Measurements from ENCODE around the gene NADK. TPM values are rescaled to one million over a fixed set of nuclear protein-coding genes. Genes with fewer than 3 reads are reported as not detected.
"Not testable (repeated sequence)": the region's sequence is repeated elsewhere in the genome, so short reads cannot be mapped to it uniquely, and the experiment has no call there.

The NADK gene
- total RNA-seq, 1 donor from 2014 or later, result 66.0 TPM

DNA sequence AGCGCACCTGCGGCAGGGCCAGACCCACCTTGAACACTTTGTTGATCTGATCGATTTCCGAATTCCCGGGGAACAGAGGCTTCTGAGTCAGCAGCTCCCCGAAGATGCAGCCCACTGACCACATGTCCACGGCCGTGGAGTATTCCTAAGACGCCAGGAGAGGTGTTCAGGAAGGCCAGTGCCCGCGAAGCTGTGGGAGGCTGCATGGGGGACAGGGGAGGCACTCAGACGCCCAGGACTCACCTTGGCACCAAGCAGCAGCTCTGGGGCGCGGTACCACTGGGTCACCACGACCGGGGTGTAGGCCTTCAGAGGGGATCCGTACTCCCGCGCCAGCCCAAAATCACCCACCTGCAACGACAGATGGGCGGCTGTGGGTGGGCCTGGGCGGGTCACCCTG is 74.5 kb downstream of the NADK start:
- H3K27ac Mint-ChIP-seq (ENCODE audit: unreplicated experiment), result no peak overlapping the region
- H3K4me3 Mint-ChIP-seq (ENCODE audit: unreplicated experiment), result no peak overlapping the region
- H3K36me3 Mint-ChIP-seq (ENCODE audit: unreplicated experiment), result no peaks in the 10 kb centered on the region
- H3K9me3 Mint-ChIP-seq (ENCODE audit: unreplicated experiment), result peaks cover 1% of the 10 kb centered on the region
- TF ChIP-seq, protein P1, sequence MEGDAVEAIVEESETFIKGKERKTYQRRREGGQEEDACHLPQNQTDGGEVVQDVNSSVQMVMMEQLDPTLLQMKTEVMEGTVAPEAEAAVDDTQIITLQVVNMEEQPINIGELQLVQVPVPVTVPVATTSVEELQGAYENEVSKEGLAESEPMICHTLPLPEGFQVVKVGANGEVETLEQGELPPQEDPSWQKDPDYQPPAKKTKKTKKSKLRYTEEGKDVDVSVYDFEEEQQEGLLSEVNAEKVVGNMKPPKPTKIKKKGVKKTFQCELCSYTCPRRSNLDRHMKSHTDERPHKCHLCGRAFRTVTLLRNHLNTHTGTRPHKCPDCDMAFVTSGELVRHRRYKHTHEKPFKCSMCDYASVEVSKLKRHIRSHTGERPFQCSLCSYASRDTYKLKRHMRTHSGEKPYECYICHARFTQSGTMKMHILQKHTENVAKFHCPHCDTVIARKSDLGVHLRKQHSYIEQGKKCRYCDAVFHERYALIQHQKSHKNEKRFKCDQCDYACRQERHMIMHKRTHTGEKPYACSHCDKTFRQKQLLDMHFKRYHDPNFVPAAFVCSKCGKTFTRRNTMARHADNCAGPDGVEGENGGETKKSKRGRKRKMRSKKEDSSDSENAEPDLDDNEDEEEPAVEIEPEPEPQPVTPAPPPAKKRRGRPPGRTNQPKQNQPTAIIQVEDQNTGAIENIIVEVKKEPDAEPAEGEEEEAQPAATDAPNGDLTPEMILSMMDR (IDR thresholded peaks at IDR 0.05; ENCODE audit: partially characterized antibody, unreplicated experiment), result no peak
- no peaks in the 10 kb centered on the region for H3K4me1 Mint-ChIP-seq (ENCODE audit: low read depth, unreplicated experiment)
- DNase-seq, result no peak
- no peaks in the 10 kb centered on the region for H3K27me3 Mint-ChIP-seq (ENCODE audit: unreplicated experiment)

GRCh38 chr1:1702506-1702905 is 75.8 kb downstream of the NADK start:
- H3K4me1 Mint-ChIP-seq (ENCODE audit: low read depth, unreplicated experiment); H3K27me3 Mint-ChIP-seq (ENCODE audit: unreplicated experiment); H3K4me3 Mint-ChIP-seq (ENCODE audit: unreplicated experiment); H3K27ac Mint-ChIP-seq (ENCODE audit: unreplicated experiment); H3K9me3 Mint-ChIP-seq (ENCODE audit: unreplicated experiment); DNase-seq; H3K36me3 Mint-ChIP-seq (ENCODE audit: unreplicated experiment): not testable (repeated sequence)

Other genes with a start within 250 kb of the NADK start
- gene TMEM240, start 237.8 kb downstream of the NADK start, total RNA-seq (ENCODE audit: unreplicated experiment), result 24.4 TPM
- gene SSU72, start 203.6 kb downstream of the NADK start, total RNA-seq (ENCODE audit: unreplicated experiment), result 123 TPM
- gene FNDC10, start 178.3 kb downstream of the NADK start, total RNA-seq (ENCODE audit: unreplicated experiment), result 11.9 TPM
- gene MIB2, start 163.0 kb downstream of the NADK start, total RNA-seq (ENCODE audit: unreplicated experiment), result 77.7 TPM
- gene MMP23B, start 146.3 kb downstream of the NADK start, total RNA-seq (ENCODE audit: unreplicated experiment), result 162 TPM
- gene CDK11B, start 119.5 kb downstream of the NADK start, total RNA-seq (ENCODE audit: unreplicated experiment), result 32.7 TPM
- gene SLC35E2B, start 85.7 kb downstream of the NADK start, total RNA-seq (ENCODE audit: unreplicated experiment), result 151 TPM
- gene CDK11A, start 54.1 kb downstream of the NADK start, total RNA-seq (ENCODE audit: unreplicated experiment), result 62.8 TPM
- 734 TPM for gene GNB1, start 112.6 kb upstream of the NADK start, total RNA-seq (ENCODE audit: unreplicated experiment)
- 5.2 TPM for gene CALML6, start 136.8 kb upstream of the NADK start, total RNA-seq (ENCODE audit: unreplicated experiment)
- gene TMEM52, start 140.8 kb upstream of the NADK start, total RNA-seq (ENCODE audit: unreplicated experiment), result 5.4 TPM
- gene CFAP74, start 225.3 kb upstream of the NADK start, total RNA-seq (ENCODE audit: unreplicated experiment), result not detected
- gene GABRD, start 240.9 kb upstream of the NADK start, total RNA-seq (ENCODE audit: unreplicated experiment), result 2.5 TPM